HCT116 (cell line): ENCODE results near the gene KRTAP10-1. TPM values are rescaled to one million over a fixed set of nuclear protein-coding genes. Genes with fewer than 3 reads are reported as not detected.

Source experiments
- ATAC-seq: fragments of 200-7000 bp; cut with Tn5 transposase; 2 replicates; pipeline ENCODE4 v1.9.1; 2020; ENCODE audit warnings: mild to moderate bottlenecking, moderate library complexity
- BruUV-seq: library from RNA; stranded (reverse); fragments of 400-500 nt; replicated peaks from 2 replicates; lab custom pipeline; 2021; lab: Mats Ljungman, UMichigan
- CTCF ChIA-PET: fragments of 300-600 bp; sonication (Branson Sonifier 250); formaldehyde crosslinking; loops from one replicate; lab custom pipeline; 2021; ENCODE audit warnings: antibody characterized with exemption; lab: Charles Lee
- POLR2A ChIA-PET: fragments of 300-600, 350-600 bp; sonication (Branson Sonifier 250); formaldehyde crosslinking; loops from one replicate; lab custom pipeline; 2021; ENCODE audit warnings: antibody characterized with exemption; lab: Charles Lee
- RAD21 ChIA-PET, 2 experiments: fragments of 300-600 bp; sonication (Branson Sonifier 250); formaldehyde crosslinking; loops; one replicate each; lab custom pipeline; 2023; ENCODE audit warnings: low total read pairs in 2 of 2; ENCODE audit not compliant: uncharacterized antibody in 2 of 2, unreplicated experiment in 2 of 2, low non-redundant PET in 1 of 2; lab: Charles Lee
- DNase-seq: peaks from one replicate; pipeline ENCODE4 v3.0.0-alpha.2; 2010; ENCODE audit warnings: low read depth, low spot score
- H2AFZ ChIP-seq: fragments of 200-600 bp; shearing (Covaris generic), sonication (generic); 2 replicates; pipeline ENCODE4 v1.6.1; 2017; ENCODE audit warnings: low read depth, mixed run types, mixed read lengths, antibody characterized with exemption, low read length; ENCODE audit not compliant: poor library complexity, severe bottlenecking
- H3K27ac ChIP-seq: 2 replicates; pipeline ENCODE4 v1.5.1; 2012; ENCODE audit warnings: low read depth, low read length
- H3K27me3 ChIP-seq: fragments of 200-600 bp; sonication (generic); 2 replicates; pipeline ENCODE4 v1.6.1; 2016; ENCODE audit warnings: mixed run types, low read length, mixed read lengths; ENCODE audit not compliant: insufficient read depth
- H3K36me3 ChIP-seq, 2 experiments: fragments of 200-500 bp in 1 of 2; fragments of 200-600 bp in 1 of 2; sonication (Bioruptor generic) in 1 of 2; sonication (generic) in 1 of 2; 2 replicates each; pipeline versions ENCODE4 v1.5.1 to v1.6.1; 2014 to 2016; ENCODE audit warnings: low read length in 2 of 2, inconsistent platforms in 1 of 2, mixed read lengths in 1 of 2, mixed run types in 1 of 2; ENCODE audit not compliant: insufficient read depth in 2 of 2, control insufficient read depth in 1 of 2
- H3K4me1 ChIP-seq, 2 experiments: fragments of 200-600 bp in 1 of 2; sonication (generic) in 1 of 2; 2 replicates each; pipeline versions ENCODE4 v1.5.1 to v1.6.1; 2012 to 2017; ENCODE audit warnings: low read length in 2 of 2, inconsistent platforms in 1 of 2, mild to moderate bottlenecking in 1 of 2, mixed read lengths in 1 of 2, mixed run types in 1 of 2, moderate library complexity in 1 of 2; ENCODE audit not compliant: insufficient read depth in 2 of 2, control insufficient read depth in 1 of 2
- H3K4me2 ChIP-seq: fragments of 200-600 bp; sonication (generic); 2 replicates; pipeline ENCODE4 v1.6.1; 2017; ENCODE audit warnings: mixed run types, low read length, mixed read lengths
- H3K4me3 ChIP-seq, 2 experiments: fragments of 200-600 bp in 1 of 2; sonication (generic) in 1 of 2; replicated peaks in 1 of 2; 2 replicates each; pipeline ENCODE4 v1.5.1; 2011 to 2016; ENCODE audit warnings: low read length in 2 of 2, control low read depth in 1 of 2, low read depth in 1 of 2, mild to moderate bottlenecking in 1 of 2, mixed read lengths in 1 of 2, mixed run types in 1 of 2
- H3K79me2 ChIP-seq: fragments of 200-600 bp; sonication (generic); 2 replicates; pipeline ENCODE4 v1.6.1; 2017; ENCODE audit warnings: mild to moderate bottlenecking, mixed run types, low read length, moderate library complexity, mixed read lengths; ENCODE audit not compliant: insufficient read depth
- H3K9ac ChIP-seq: fragments of 200-600 bp; sonication (generic); 2 replicates; pipeline ENCODE4 v1.6.1; 2016; ENCODE audit warnings: low read length, mixed read lengths
- H3K9me2 ChIP-seq: fragments of 200-600 bp; sonication (generic), shearing (Covaris generic); 2 replicates; pipeline ENCODE4 v1.6.1; 2017; ENCODE audit warnings: mixed run types, mild to moderate bottlenecking, moderate library complexity; ENCODE audit not compliant: insufficient read depth
- H3K9me3 ChIP-seq, 2 experiments: fragments of 200-500 bp in 1 of 2; fragments of 200-600 bp in 1 of 2; sonication (Bioruptor generic) in 1 of 2; sonication (generic) in 1 of 2; 2 replicates each; pipeline ENCODE4 v1.6.1; 2014 to 2017; ENCODE audit warnings: low read length in 2 of 2, mixed read lengths in 2 of 2, inconsistent platforms in 1 of 2, low read depth in 1 of 2, mild to moderate bottlenecking in 1 of 2, mixed run types in 1 of 2, moderate library complexity in 1 of 2; ENCODE audit not compliant: control insufficient read depth in 1 of 2, insufficient read depth in 1 of 2
- H4K20me1 ChIP-seq: fragments of 200-600 bp; sonication (generic), shearing (Covaris generic); 2 replicates; pipeline ENCODE4 v1.6.1; 2017; ENCODE audit warnings: mixed run types, mild to moderate bottlenecking, moderate library complexity; ENCODE audit not compliant: insufficient read depth
- ATF3 ChIP-seq: IDR thresholded peaks from 2 replicates; pipeline ENCODE4 v1.6.1; 2012
- CBX3 ChIP-seq: IDR thresholded peaks from 2 replicates; pipeline ENCODE4 v1.6.1; 2012; ENCODE audit warnings: low read depth
- CTCF ChIP-seq, 3 experiments: fragments of 200-600 bp in 1 of 3; sonication (generic) in 1 of 3; IDR thresholded peaks in 2 of 3; conservative IDR thresholded peaks in 1 of 3; 2 replicates each; pipeline ENCODE4 v1.5.1; 2012 to 2017; ENCODE audit warnings: low read depth in 2 of 3, low read length in 2 of 3, antibody characterized with exemption in 1 of 3, borderline replicate concordance in 1 of 3, control low read depth in 1 of 3, mild to moderate bottlenecking in 1 of 3, mixed read lengths in 1 of 3, mixed run types in 1 of 3, moderate library complexity in 1 of 3; ENCODE audit not compliant: insufficient read depth in 1 of 3
- EGR1 ChIP-seq: IDR thresholded peaks from 2 replicates; pipeline ENCODE4 v1.6.1; 2012; ENCODE audit warnings: low read depth
- ELF1 ChIP-seq: IDR thresholded peaks from 2 replicates; pipeline ENCODE4 v1.6.1; 2012; ENCODE audit warnings: low read depth, borderline replicate concordance
- EZH2 ChIP-seq: fragments of 200-600 bp; sonication (generic); IDR thresholded peaks from 2 replicates; pipeline ENCODE4 v1.6.1; 2017; ENCODE audit warnings: antibody characterized with exemption, mixed run types
- MAX ChIP-seq: IDR thresholded peaks from 2 replicates; pipeline ENCODE4 v1.6.1; 2012
- POLR2A ChIP-seq: IDR thresholded peaks from 2 replicates; pipeline ENCODE4 v1.7.0; 2011; ENCODE audit warnings: borderline replicate concordance; ENCODE audit not compliant: insufficient read depth, insufficient read length; ENCODE audit errors: extremely low read depth
- POLR2AphosphoS5 ChIP-seq: IDR thresholded peaks from 2 replicates; pipeline ENCODE4 v1.6.1; 2011; ENCODE audit warnings: mild to moderate bottlenecking, low read depth, low read length, moderate library complexity
- RAD21 ChIP-seq: IDR thresholded peaks from 2 replicates; pipeline ENCODE4 v1.6.1; 2012; ENCODE audit warnings: low read depth, mild to moderate bottlenecking
- REST ChIP-seq: IDR thresholded peaks from 2 replicates; pipeline ENCODE4 v1.6.1; 2012; ENCODE audit warnings: low read depth
- SIN3A ChIP-seq: IDR thresholded peaks from 2 replicates; pipeline ENCODE4 v1.6.1; 2012; ENCODE audit warnings: low read depth
- SP1 ChIP-seq: IDR thresholded peaks from 2 replicates; pipeline ENCODE4 v1.6.1; 2012; ENCODE audit warnings: low read depth
- SRF ChIP-seq: IDR thresholded peaks from 2 replicates; pipeline ENCODE4 v1.6.1; 2012; ENCODE audit warnings: low read depth
- YY1 ChIP-seq: IDR thresholded peaks from 2 replicates; pipeline ENCODE4 v1.6.1; 2011; ENCODE audit warnings: low read length, low read depth, moderate library complexity, mild to moderate bottlenecking; ENCODE audit not compliant: insufficient replicate concordance; ENCODE audit errors: extremely low read depth
- ZBTB33 ChIP-seq: IDR thresholded peaks from 2 replicates; pipeline ENCODE4 v1.6.1; 2011; ENCODE audit warnings: mild to moderate bottlenecking, low read length, moderate library complexity; ENCODE audit not compliant: insufficient replicate concordance; ENCODE audit errors: extremely low read depth
- intact Hi-C: fragments of 100-400 bp; cut with micrococcal nuclease; formaldehyde crosslinking; loops from 2 replicates; pipeline ENCODE4 v1.10.0; 2022
- total RNA-seq: library from RNA; stranded (reverse); gene quantifications from one replicate; pipeline ENCODE4 v1.2.1, GENCODE V29; 2021; ENCODE audit not compliant: unreplicated experiment

KRTAP10-1 gene
- total RNA-seq, 1 experiment from 2014 or later: not detected

- TF ChIP-seq MAX: no peak
- TF ChIP-seq ATF3: no peak
- TF ChIP-seq POLR2A: no peak
- TF ChIP-seq CTCF (IDR thresholded peaks at IDR 0.05 in 2 of 3, conservative IDR thresholded peaks at IDR 0.05 in 1 of 3; ENCODE audit: borderline replicate concordance in 1 of 3, insufficient read depth in 1 of 3, low read depth in 2 of 3, low read length in 2 of 3): no peak
- TF ChIP-seq ELF1: no peak
- no peak for TF ChIP-seq EZH2
- no peak for TF ChIP-seq SP1
- TF ChIP-seq RAD21: no peak
These were observed 31.3 kb upstream of the KRTAP10-1 start (continued) for GRCh38 chr21:44571296-44571695.

- POLR2A ChIA-PET: no interaction called here
- no peak for TF ChIP-seq POLR2AphosphoS5
- TF ChIP-seq RAD21: no peak
- no peak for TF ChIP-seq MAX
- TF ChIP-seq ZBTB33: no peak
- TF ChIP-seq EZH2: no peak
- TF ChIP-seq YY1: no peak
- TF ChIP-seq SRF: no peak
- no peak for TF ChIP-seq POLR2A
- TF ChIP-seq CBX3: no peak
- TF ChIP-seq REST: no peak
- no peak for TF ChIP-seq EGR1
- no peak for TF ChIP-seq SIN3A
These were observed 30.0 kb upstream of the KRTAP10-1 start for GRCh38 chr21:44569861-44570517.

More at GRCh38 chr21:44569861-44570517, 30.0 kb upstream of the KRTAP10-1 start:
- Histone ChIP-seq H4K20me1 (no peaks in the 10 kb centered on the region), H3K27me3 (peaks cover 6% of the 10 kb centered on the region), H3K4me1 (peaks cover 0 to 3% of the 10 kb centered on the region in 2 experiments; a peak in 1 of 4 replicates), H3K9me3 (no peaks in the 10 kb centered on the region), H2AFZ (no peak overlapping the region), H3K4me3 (no peak overlapping the region), H3K9me2 (no peaks in the 10 kb centered on the region), H3K79me2 (no peaks in the 10 kb centered on the region), H3K36me3 (no peaks in the 10 kb centered on the region), H3K27ac (no peak overlapping the region), H3K9ac (no peak overlapping the region), H3K4me2 (no peak overlapping the region)
- no TSS peak for BruUV-seq
- ATAC-seq (no peak), DNase-seq (no peak)
- intact Hi-C loops: loop anchor here (10.0 kb wide), 1 partner anchor 105 kb away; no protein-coding TSS in a partner anchor
- ChIA-PET RAD21 (no interaction called here), CTCF (no interaction called here)
